Measurements from ENCODE around the gene ZFP82.

The ZFP82 gene

GRCh38 chr19:36418287-36419001 is at the start of gene ZFP82:
Gene ZFP82, minus strand, starts transcription at chr19:36418644. Its CDS starts 8,855 bp downstream, at chr19:36409789.
- TF ChIP-seq, protein P1, sequence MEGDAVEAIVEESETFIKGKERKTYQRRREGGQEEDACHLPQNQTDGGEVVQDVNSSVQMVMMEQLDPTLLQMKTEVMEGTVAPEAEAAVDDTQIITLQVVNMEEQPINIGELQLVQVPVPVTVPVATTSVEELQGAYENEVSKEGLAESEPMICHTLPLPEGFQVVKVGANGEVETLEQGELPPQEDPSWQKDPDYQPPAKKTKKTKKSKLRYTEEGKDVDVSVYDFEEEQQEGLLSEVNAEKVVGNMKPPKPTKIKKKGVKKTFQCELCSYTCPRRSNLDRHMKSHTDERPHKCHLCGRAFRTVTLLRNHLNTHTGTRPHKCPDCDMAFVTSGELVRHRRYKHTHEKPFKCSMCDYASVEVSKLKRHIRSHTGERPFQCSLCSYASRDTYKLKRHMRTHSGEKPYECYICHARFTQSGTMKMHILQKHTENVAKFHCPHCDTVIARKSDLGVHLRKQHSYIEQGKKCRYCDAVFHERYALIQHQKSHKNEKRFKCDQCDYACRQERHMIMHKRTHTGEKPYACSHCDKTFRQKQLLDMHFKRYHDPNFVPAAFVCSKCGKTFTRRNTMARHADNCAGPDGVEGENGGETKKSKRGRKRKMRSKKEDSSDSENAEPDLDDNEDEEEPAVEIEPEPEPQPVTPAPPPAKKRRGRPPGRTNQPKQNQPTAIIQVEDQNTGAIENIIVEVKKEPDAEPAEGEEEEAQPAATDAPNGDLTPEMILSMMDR (IDR thresholded peaks at IDR 0.05; ENCODE audit: low read depth, low read length, missing control alignments): no peak
- peak within 1 kb of the TSS; percentile 67 for H3K4me3 ChIP-seq (replicated peaks; ENCODE audit: low read depth, low read length)
- peak; percentile 20 for DNase-seq (ENCODE audit: extremely low read depth, low read depth)

GRCh38 chr19:36460046-36460445 is 41.6 kb upstream of the ZFP82 start:
- DNase-seq (ENCODE audit: extremely low read depth, low read depth): no peak

GRCh38 chr19:36456831-36457230 is 38.4 kb upstream of the ZFP82 start:
- no peak for DNase-seq (ENCODE audit: extremely low read depth, low read depth)
- H3K4me3 ChIP-seq (replicated peaks; ENCODE audit: low read depth, low read length): no peak overlapping the region
- TF ChIP-seq, protein P1 (IDR thresholded peaks at IDR 0.05; ENCODE audit: low read depth, low read length, missing control alignments): no peak

More at GRCh38 chr19:36460046-36460445, 41.6 kb upstream of the ZFP82 start:
- H3K4me3 ChIP-seq (replicated peaks; ENCODE audit: low read depth, low read length): no peak overlapping the region
- TF ChIP-seq, protein P1 (IDR thresholded peaks at IDR 0.05; ENCODE audit: low read depth, low read length, missing control alignments): no peak

DNA sequence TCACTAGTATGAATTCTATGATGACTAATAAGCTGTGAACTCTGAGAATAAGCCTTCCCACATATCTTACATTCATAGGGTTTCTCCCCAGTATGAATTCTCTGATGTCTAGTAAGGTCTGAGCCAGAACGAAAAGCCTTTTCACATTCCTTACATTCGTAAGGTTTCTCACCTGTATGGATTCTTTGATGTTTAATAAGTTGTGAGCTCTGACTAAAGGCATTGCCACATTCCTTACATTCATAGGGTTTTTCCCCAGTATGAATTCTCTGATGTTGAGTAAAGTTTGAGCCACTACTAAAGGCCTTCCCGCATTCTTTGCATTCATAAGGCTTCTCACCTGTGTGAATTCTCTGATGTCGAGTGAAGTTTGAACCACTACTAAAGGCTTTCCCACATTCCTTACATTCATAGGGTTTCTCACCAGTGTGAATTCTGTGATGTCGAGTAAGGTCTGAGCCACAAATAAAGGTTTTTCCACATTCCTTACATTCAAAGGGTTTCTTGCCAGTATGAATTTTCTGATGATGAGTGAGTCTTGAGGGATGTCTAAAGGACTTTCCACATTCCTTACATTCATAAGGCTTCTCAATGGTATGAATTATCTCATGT is 30.7 kb upstream of the ZFP82 start:
- DNase-seq (ENCODE audit: extremely low read depth, low read depth): no peak
- H3K4me3 ChIP-seq (replicated peaks; ENCODE audit: low read depth, low read length): no peak overlapping the region
- TF ChIP-seq, protein P1 (IDR thresholded peaks at IDR 0.05; ENCODE audit: low read depth, low read length, missing control alignments): no peak

- no peak for DNase-seq (ENCODE audit: extremely low read depth, low read depth)
- no peak overlapping the region for H3K4me3 ChIP-seq (replicated peaks; ENCODE audit: low read depth, low read length)
- TF ChIP-seq, protein P1 (IDR thresholded peaks at IDR 0.05; ENCODE audit: low read depth, low read length, missing control alignments): no peak
These were observed 22.9 kb upstream of the ZFP82 start for GRCh38 chr19:36441339-36441738.

DNA sequence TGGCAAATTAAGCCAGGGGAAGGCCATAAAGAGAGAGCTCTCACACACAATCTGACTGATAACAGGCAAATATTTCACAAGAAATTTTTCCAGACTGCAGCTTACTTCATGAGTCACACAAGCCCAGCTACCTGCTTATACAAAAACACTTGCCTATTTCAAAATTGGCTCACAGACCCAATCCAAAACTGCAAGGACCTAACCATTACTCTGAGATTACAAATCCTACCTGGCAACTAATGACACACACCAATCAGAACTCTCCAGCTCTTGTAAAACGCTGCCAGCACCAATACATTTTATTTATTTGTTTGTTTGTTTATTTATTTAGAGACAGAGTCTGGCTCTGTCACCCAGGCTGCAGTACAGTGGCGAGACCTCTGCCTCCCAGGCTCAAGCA is 18.1 kb upstream of the ZFP82 start:
- no peak for DNase-seq (ENCODE audit: extremely low read depth, low read depth)
- TF ChIP-seq, protein P1 (IDR thresholded peaks at IDR 0.05; ENCODE audit: low read depth, low read length, missing control alignments): no peak
- H3K4me3 ChIP-seq (replicated peaks; ENCODE audit: low read depth, low read length): no peak overlapping the region

All from HFF-Myc (cell line).